ENCODE data around the gene LARP1B. TPM values are rescaled to one million over a fixed set of nuclear protein-coding genes. Genes with fewer than 3 reads are reported as not detected.
"Not testable (repeated sequence)": the region's sequence is repeated elsewhere in the genome, so short reads cannot be mapped to it uniquely, and the experiment has no call there.

Gene LARP1B
- total RNA-seq, 1 donor from 2014 or later: 57.9 TPM

GRCh38 chr4:128076464-128076863 lies 15.4 kb downstream of the LARP1B start:
- FAIRE-seq: no peak
- Histone ChIP-seq H3K36me3 (ENCODE audit: control insufficient read depth, insufficient read depth, low read length) (peaks cover 1% of the 10 kb centered on the region), H3K4me3 (ENCODE audit: low read depth, low read length) (no peak overlapping the region), H3K27me3 (ENCODE audit: control insufficient read depth, insufficient read depth, low read length) (no peaks in the 10 kb centered on the region)
- TF ChIP-seq CTCF (IDR thresholded peaks at IDR 0.05; ENCODE audit: insufficient read depth, low read length, severe bottlenecking): no peak
- DNase-seq (ENCODE audit: low read depth): no peak

GRCh38 chr4:128095293-128095692 lies 34.2 kb downstream of the LARP1B start:
- not testable (repeated sequence) for FAIRE-seq; H3K27me3 ChIP-seq (ENCODE audit: control insufficient read depth, insufficient read depth, low read length); H3K4me3 ChIP-seq (ENCODE audit: low read depth, low read length); H3K36me3 ChIP-seq (ENCODE audit: control insufficient read depth, insufficient read depth, low read length); DNase-seq (ENCODE audit: low read depth)

- TF ChIP-seq CTCF (IDR thresholded peaks at IDR 0.05; ENCODE audit: insufficient read depth, low read length, severe bottlenecking): no peak
- no peak for FAIRE-seq
- Histone ChIP-seq H3K4me3 (ENCODE audit: low read depth, low read length) (no peak overlapping the region), H3K36me3 (ENCODE audit: control insufficient read depth, insufficient read depth, low read length) (peaks cover 2% of the 10 kb centered on the region), H3K27me3 (ENCODE audit: control insufficient read depth, insufficient read depth, low read length) (no peaks in the 10 kb centered on the region)
- no peak for DNase-seq (ENCODE audit: low read depth)
Measured at GRCh38 chr4:128107766-128108165, 46.7 kb downstream of the LARP1B start.

- FAIRE-seq (no peak), DNase-seq (ENCODE audit: low read depth) (no peak)
- no peak for TF ChIP-seq CTCF (IDR thresholded peaks at IDR 0.05; ENCODE audit: insufficient read depth, low read length, severe bottlenecking)
- peaks cover 1% of the 10 kb centered on the region for H3K36me3 ChIP-seq (ENCODE audit: control insufficient read depth, insufficient read depth, low read length)
- H3K27me3 ChIP-seq (ENCODE audit: control insufficient read depth, insufficient read depth, low read length): no peaks in the 10 kb centered on the region
- no peak overlapping the region for H3K4me3 ChIP-seq (ENCODE audit: low read depth, low read length)
Measured at GRCh38 chr4:128123036-128123435, 61.9 kb downstream of the LARP1B start.

GRCh38 chr4:128130621-128131020 lies 69.5 kb downstream of the LARP1B start:
- Histone ChIP-seq H3K4me3 (ENCODE audit: low read depth, low read length) (no peak overlapping the region), H3K36me3 (ENCODE audit: control insufficient read depth, insufficient read depth, low read length) (no peaks in the 10 kb centered on the region), H3K27me3 (ENCODE audit: control insufficient read depth, insufficient read depth, low read length) (no peaks in the 10 kb centered on the region)
- FAIRE-seq (no peak), DNase-seq (ENCODE audit: low read depth) (peak; percentile 34)
- no peak for TF ChIP-seq CTCF (IDR thresholded peaks at IDR 0.05; ENCODE audit: insufficient read depth, low read length, severe bottlenecking)

- FAIRE-seq: no peak
- no peak for TF ChIP-seq CTCF (IDR thresholded peaks at IDR 0.05; ENCODE audit: insufficient read depth, low read length, severe bottlenecking)
- DNase-seq (ENCODE audit: low read depth): no peak
- H3K4me3 ChIP-seq (ENCODE audit: low read depth, low read length): no peak overlapping the region
- no peaks in the 10 kb centered on the region for H3K27me3 ChIP-seq (ENCODE audit: control insufficient read depth, insufficient read depth, low read length)
- no peaks in the 10 kb centered on the region for H3K36me3 ChIP-seq (ENCODE audit: control insufficient read depth, insufficient read depth, low read length)
Measured at GRCh38 chr4:128134925-128135324, 73.8 kb downstream of the LARP1B start.

All from bronchial epithelial cell (primary cell).